WERI-Rb-1 (cell line): ENCODE data around the gene NHLRC2.

Source experiments
- DNase-seq: peaks from one replicate; pipeline ENCODE4 v3.0.0-alpha.2; 2020
- H3K27ac ChIP-seq: fragments of 250-450 bp; sonication (Bioruptor Pico); 2 replicates; pipeline ENCODE4 v1.5.1; 2020; ENCODE audit warnings: mild to moderate bottlenecking, moderate library complexity
- H3K27me3 ChIP-seq: fragments of 250-450 bp; sonication (Bioruptor Pico); 2 replicates; pipeline ENCODE4 v1.5.1; 2021; ENCODE audit warnings: mild to moderate bottlenecking, low read depth, moderate library complexity; ENCODE audit not compliant: insufficient read depth, severe bottlenecking
- H3K36me3 ChIP-seq: fragments of 250-450 bp; sonication (Bioruptor Pico); 2 replicates; pipeline ENCODE4 v1.5.1; 2020; ENCODE audit warnings: mild to moderate bottlenecking, moderate library complexity
- H3K4me3 ChIP-seq: 2 replicates; pipeline ENCODE4 v1.5.1; 2011; ENCODE audit warnings: low read depth, mild to moderate bottlenecking, control low read depth, low read length
- H3K9me3 ChIP-seq: fragments of 250-450 bp; sonication (Bioruptor Pico); 2 replicates; pipeline ENCODE4 v1.5.1; 2021; ENCODE audit warnings: mild to moderate bottlenecking, moderate library complexity; ENCODE audit not compliant: severe bottlenecking
- CTCF ChIP-seq: IDR thresholded peaks from 2 replicates; pipeline ENCODE4 v1.5.1; 2011; ENCODE audit warnings: low read depth, mild to moderate bottlenecking, control low read depth, inconsistent platforms, low read length

The NHLRC2 gene

GRCh38 chr10:113856563-113856962, 2.1 kb downstream of the NHLRC2 start:
- H3K4me3 ChIP-seq, result no peak overlapping the region
- H3K27me3 ChIP-seq, result no peaks in the 10 kb centered on the region
- TF ChIP-seq CTCF, result no peak
- H3K9me3 ChIP-seq, result no peaks in the 10 kb centered on the region
- no peak for DNase-seq
- H3K27ac ChIP-seq, result no peak overlapping the region
- peaks cover 47% of the 10 kb centered on the region for H3K36me3 ChIP-seq

GRCh38 chr10:113857210-113857609, 2.7 kb downstream of the NHLRC2 start:
- Histone ChIP-seq H3K9me3 (no peaks in the 10 kb centered on the region), H3K4me3 (no peak overlapping the region)

GRCh38 chr10:113858541-113858940, 4.1 kb downstream of the NHLRC2 start:
- peaks cover 57% of the 10 kb centered on the region for H3K36me3 ChIP-seq
- H3K27me3 ChIP-seq, result no peaks in the 10 kb centered on the region
- no peaks in the 10 kb centered on the region for H3K9me3 ChIP-seq
- DNase-seq, result no peak
- TF ChIP-seq CTCF, result no peak
- no peak overlapping the region for H3K4me3 ChIP-seq
- H3K27ac ChIP-seq, result no peak overlapping the region

More at GRCh38 chr10:113857210-113857609, 2.7 kb downstream of the NHLRC2 start:
- no peak overlapping the region for H3K27ac ChIP-seq
- no peak for TF ChIP-seq CTCF
- H3K36me3 ChIP-seq, result peaks cover 47% of the 10 kb centered on the region
- no peaks in the 10 kb centered on the region for H3K27me3 ChIP-seq
- DNase-seq, result no peak

- H3K9me3 ChIP-seq, result no peaks in the 10 kb centered on the region
- H3K4me3 ChIP-seq, result no peak overlapping the region
- no peak overlapping the region for H3K27ac ChIP-seq
- no peak for DNase-seq
- no peaks in the 10 kb centered on the region for H3K27me3 ChIP-seq
- H3K36me3 ChIP-seq, result peaks cover 64% of the 10 kb centered on the region
- TF ChIP-seq CTCF, result no peak
Measured at GRCh38 chr10:113859261-113859660, 4.8 kb downstream of the NHLRC2 start.

GRCh38 chr10:113865901-113866300, 11.4 kb downstream of the NHLRC2 start:
- Histone ChIP-seq H3K4me3 (no peak overlapping the region), H3K36me3 (peaks cover 27% of the 10 kb centered on the region), H3K9me3 (no peaks in the 10 kb centered on the region), H3K27me3 (no peaks in the 10 kb centered on the region), H3K27ac (no peak overlapping the region)
- DNase-seq, result no peak
- no peak for TF ChIP-seq CTCF
